Measurements from ENCODE around the gene IL1R2. TPM values are rescaled to one million over a fixed set of nuclear protein-coding genes. Genes with fewer than 3 reads are reported as not detected.

Gene IL1R2, protein sequence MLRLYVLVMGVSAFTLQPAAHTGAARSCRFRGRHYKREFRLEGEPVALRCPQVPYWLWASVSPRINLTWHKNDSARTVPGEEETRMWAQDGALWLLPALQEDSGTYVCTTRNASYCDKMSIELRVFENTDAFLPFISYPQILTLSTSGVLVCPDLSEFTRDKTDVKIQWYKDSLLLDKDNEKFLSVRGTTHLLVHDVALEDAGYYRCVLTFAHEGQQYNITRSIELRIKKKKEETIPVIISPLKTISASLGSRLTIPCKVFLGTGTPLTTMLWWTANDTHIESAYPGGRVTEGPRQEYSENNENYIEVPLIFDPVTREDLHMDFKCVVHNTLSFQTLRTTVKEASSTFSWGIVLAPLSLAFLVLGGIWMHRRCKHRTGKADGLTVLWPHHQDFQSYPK
- not detected for total RNA-seq

DNA sequence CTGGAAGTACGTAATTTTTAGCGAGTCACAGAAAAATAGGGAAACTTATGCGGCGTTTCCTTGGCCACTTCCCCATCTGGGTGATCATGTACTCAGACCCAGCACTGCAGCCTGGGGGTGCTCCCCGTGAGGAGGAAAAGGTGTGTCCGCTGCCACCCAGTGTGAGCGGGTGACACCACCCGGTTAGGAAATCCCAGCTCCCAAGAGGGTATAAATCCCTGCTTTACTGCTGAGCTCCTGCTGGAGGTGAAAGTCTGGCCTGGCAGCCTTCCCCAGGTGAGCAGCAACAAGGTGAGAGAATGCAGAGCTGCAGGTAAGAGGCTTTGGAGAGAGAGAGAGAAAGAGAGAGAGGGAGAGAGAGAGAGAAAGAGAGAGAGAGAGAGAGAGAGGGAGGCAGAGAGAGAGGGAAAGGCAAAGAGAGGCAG, at the start of gene IL1R2:
TSS of gene IL1R2 (plus strand) at position 240 of the 425 bp plus-strand sequence. CDS start 16,616 bp downstream, outside the sequence.
- DNase-seq (ENCODE audit: low read depth in 2 of 3, low spot score in 2 of 3), result peak in 1 of 3 donors; percentile 48

DNA sequence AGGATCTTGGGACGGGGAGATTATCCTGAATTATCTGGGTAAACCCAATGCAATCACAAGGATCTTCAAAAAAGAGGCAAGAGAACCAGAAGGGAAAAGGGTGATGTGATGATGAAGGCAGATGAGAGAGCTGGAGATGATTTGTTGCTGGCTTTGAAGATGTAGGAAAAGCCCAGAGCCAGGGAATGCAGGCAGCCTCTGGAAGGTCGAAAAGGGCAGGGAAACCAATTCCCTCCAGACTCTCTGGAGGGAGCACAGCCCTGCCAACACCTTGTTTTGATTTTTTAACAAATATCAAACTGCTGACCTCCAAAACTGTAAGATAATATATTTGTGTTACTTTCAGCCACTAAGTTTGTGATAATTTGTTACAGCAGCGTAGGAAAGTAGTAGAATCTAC, 48.9 kb upstream of the IL1R2 start:
- DNase-seq (ENCODE audit: low read depth in 2 of 3, low spot score in 2 of 3), result no peak

DNA sequence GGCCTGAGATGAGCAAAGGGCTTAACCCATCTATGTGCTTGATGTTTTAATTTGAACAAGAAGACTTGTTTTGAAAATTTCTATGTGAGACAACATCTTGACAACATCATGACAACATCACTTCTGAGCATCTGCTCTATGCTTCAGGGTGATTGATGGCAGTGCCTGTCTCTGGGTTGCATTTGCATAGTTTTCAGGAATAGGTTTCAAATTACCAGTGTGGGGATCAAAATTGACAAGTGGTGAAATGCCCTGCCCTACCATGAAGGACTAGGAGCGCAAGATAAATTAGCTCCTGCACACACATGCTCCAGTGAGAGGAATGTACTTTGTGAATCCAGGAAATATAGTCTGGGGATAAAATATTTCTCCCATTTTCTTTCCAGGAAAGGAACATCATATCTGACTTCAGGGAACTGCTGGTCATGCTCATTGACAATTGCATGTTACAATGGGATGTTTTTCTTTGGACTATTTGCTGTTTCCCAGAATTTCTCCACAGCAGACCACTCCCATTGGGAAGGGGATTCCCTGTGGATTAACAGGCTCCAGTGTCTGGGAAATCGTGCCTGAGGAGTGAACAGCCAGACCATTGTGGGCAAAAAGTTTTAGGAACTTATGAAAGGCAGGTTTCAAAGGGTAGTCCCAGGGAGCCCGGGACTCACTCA, 45.3 kb upstream of the IL1R2 start:
- no peak for DNase-seq (ENCODE audit: low read depth in 2 of 3, low spot score in 2 of 3)

DNA sequence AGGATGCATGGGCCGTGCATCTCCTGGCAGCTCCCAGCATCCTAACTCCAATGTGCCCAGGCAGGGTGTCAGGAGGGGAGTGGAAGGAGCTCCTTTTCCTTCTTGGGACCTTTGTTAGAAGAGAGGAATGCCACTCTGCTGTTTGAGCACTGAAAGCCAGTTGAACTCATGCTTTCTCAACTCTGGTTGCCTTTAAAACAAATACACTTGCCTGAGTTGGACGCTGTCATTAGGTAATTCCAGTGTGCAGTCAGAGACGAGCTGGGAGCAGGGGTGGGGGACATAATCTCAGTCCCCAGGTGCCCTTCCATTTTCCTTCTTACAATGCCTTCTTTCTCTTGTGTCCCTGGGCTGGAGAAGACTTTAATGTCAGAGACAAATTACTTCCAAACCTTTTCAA, 44.4 kb upstream of the IL1R2 start:
- no peak for DNase-seq (ENCODE audit: low read depth in 2 of 3, low spot score in 2 of 3)

DNA sequence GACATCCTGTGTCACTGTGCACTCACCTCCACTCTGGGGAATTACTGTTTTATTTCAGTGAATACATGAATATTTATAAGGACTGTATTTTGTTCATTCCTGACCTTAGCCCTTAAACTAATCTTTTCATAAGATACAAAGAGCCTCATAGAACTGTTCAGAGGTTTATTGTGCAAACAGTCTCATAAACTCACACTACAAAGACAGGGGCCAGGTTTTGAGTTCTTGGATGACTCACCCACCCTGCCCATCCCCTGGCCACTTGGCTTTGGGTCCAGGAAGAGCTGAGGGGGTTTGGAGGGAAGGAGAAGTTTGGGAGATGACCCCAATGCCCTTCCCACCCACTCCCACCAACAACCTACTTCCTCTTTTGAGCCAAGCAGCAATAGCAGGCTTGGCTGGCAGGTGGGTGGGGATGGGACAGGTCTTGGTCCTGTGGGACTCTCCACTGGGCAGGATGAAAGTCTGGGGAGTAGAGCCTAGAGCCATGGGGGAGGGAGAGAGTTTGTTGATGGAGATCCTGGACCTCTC, 43.1 kb upstream of the IL1R2 start:
- DNase-seq (ENCODE audit: low read depth in 2 of 3, low spot score in 2 of 3), result no peak

DNA sequence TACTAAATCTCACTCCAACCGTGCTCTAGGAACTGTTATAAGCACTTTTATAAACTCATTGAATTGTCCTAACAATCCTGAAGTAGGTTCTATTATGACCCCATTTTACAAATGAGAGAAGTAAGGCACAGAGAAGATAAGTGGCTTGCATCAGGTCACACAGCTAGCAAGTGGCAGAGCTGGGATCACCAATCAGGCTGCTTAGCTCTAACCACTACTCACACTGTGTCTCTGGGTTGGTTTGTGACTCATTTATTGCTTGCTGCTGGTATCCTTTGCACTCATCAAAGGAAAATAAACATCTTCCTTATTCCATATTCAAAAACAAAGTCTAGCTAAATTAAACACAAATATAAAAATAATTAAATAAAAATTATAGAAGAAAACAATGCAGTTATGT, 42.5 kb upstream of the IL1R2 start:
- no peak for DNase-seq (ENCODE audit: low read depth in 2 of 3, low spot score in 2 of 3)

DNA sequence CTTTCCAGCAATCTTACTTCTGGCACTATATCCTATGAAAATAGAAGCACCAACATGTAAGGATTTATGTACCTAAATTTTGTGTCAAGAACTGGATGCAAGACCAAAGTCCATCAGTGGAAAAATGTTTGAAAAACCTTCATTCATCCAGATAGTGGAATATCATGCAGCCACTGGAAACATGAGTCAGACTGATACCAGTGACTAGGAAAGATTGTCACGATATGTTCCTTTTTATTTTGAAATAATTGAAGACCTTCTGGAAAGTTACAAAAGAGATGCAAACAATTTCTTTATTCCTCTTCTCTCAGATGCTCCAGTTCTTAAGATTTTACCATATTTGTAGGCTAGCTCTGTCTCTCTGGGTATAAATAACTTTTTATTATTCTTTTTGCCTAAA, 40.5 kb upstream of the IL1R2 start:
- DNase-seq (ENCODE audit: low read depth in 2 of 3, low spot score in 2 of 3), result no peak

DNA sequence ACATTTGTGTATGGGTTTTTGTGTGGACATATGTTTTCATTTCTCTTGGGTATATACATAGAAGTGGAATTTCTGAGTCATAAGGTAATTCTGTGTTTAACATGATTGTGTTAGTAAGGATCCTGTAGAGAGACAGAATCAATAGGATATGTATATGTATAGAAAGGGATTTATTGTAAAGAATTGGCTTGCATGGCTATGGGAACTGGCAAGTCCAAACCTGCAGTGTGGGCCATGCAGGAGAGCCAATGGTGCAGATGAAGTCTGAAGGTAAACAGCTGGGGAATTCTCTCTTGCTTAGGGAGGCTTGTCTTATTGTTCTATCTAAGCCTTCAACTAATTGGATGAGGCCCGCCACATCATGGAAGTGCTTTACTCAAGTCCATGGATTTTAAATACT, 39.2 kb upstream of the IL1R2 start:
- no peak for DNase-seq (ENCODE audit: low read depth in 2 of 3, low spot score in 2 of 3)

DNA sequence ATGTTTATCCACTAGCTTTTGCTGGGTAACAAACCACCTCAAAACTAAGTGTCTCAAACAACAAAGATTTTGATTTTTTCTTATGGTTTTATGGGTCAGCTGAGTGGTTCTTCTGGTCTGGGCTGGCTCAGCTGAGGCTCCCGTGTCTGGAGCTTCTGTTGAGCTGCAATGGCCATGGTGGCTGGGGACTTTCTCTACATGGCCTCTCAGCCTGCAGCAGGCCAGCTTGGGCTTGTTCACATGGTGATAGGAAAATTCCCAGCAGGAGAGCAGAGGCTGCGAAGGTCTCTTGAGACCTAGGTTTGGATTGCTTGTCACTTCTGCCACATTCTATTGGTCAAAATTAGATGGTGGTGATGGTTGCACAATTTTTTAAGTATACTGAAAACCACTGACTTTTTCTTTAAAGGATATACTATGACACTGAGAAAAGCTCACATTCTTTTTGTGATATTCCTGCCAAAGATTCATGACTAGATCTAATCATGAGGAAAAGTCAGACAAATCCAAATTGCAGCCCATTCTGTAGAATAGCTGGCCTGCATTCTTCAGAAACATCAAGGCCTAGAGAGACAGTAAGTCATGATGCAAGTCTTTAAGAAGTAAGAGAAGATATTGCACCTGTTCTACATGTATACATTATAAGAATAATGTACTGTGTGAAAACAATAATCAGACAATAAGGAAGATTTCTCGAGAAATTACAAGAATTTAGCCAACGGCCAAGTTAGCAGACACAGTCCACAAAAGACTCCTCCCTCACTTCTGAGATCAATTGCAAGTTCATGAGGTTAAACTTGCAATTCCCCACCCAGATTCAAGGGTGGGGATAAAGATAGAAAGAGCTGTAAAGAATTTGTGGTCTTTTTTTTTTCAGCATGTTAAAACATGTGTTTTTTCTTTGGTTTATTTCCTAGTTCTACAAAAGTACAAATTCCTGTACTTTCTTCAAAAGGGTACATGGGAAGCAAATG, 35.0 kb upstream of the IL1R2 start:
- DNase-seq (ENCODE audit: low read depth in 2 of 3, low spot score in 2 of 3), result no peak

DNA sequence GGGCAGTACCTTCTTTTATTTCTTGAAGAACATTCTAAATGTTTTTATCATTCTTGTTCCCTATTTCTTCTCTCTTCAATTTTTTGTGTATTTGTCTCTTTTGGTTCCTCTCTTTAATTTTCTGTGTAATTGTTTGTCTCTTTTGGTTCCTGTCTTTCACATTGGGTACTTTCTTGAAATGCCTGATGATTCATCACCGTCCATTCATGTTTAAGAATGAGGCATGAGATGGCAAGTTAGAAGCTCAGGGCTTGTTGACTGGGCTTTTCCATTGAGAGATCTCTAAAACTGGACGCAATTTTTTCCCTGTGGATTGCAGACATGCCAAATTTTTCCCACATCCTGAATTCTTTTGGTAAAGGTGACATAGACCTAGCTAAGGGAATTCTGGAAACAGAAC, 33.7 kb upstream of the IL1R2 start:
- no peak for DNase-seq (ENCODE audit: low read depth in 2 of 3, low spot score in 2 of 3)

DNA sequence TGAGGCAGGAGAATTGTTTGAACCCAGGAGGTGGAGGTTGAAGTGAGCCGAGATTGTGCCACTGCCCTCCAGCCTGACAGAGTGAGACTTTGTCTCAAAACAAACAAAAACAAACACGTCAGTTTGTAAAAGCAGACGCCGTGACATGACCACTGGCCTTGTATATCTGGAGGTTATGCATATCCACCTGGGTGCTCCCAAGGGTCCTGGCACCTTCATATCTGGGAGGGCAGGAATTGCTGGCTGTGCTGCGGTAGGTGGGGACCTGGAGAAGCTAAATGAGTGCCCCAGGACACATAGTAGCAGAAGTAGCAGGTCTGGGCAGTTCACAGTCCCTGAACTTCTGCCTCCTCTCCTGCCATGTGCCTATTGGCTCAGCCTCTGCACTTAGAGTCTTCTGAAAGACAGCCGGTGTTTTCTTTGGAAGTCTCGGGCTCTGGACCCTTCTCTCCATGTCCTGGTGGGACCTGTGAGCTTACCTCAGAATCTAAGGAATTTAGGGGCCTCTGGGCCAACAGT, 30.9 kb upstream of the IL1R2 start:
- no peak for DNase-seq (ENCODE audit: low read depth in 2 of 3, low spot score in 2 of 3)

DNA sequence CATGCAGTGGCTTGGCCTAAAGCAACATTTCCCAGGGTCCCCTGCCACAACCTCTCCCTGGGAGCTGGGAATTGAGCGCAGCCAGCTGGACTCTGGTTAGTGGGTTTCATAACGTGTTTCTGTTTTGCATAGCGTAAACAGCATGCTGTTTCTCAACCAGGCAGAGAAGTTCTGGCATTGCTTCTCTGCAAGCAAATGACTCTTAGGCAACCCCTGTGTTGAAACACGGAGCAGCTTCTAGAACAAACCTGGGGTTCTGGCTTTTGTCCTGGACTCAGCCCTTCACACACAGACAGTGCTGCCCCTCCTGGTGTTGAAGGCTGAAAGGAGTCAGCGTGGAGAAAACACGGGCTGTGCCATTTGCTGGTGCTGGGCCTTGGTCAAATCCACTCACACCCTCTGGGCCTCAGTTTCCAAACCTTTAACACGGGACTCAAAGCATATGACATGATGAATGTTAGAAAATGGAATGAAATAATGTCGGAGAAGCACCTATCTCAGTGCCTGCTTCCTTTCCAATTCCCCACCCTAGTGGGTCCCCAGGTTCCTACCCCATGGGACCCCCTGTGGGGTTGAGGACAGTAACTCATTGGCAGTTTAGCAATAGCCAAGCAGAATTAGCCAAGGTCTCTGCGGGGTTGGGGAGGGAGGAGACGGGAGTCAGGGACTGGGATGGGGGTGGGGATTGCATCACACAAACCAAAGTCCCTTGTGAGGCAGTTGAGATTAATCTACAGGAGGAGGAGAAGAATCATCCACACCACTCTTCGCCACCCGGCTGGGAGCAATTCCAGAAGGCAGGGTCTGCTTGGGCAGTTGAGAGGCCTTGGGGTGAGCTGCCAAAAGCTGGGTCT, 30.2 kb upstream of the IL1R2 start:
- no peak for DNase-seq (ENCODE audit: low read depth in 2 of 3, low spot score in 2 of 3)

DNA sequence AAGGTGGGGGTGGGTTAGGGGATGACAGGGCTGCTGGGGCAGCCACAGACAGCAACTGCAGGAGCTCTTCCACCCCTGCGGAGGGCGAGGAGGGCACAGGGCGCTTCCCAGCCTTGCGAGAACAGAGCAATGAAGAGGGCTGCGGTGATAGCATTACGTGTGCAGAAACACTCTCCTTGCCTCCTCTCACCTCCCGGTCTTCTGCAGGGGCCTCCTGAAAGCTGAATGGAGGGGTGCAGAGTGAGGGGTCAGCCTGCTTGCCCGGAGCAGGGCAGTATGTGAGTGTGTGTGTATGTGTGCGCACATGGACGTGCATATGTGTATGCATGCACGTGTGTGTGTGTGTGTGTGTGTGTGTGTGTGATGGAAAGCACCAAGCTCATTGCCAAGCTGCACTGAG, 29.5 kb upstream of the IL1R2 start:
- no peak for DNase-seq (ENCODE audit: low read depth in 2 of 3, low spot score in 2 of 3)

DNA sequence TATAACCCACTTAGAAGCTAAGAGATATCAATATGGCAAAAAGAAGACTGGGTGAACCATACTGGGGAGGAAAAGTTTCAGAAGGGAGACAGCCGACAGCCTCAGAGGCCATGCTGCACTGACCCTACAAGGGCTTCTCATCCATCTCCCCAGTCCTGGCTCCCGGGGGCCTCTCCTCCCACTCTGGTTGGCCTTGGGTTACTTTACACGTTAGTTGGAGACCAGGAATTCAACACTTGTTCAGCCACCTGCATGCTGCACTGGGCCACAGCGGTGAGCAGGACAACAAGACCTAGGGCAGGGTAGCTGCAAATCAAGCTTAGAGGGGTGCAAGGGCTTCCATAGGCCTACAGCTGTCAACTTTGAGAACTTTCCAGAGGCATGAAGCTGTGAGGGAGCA, 28.6 kb upstream of the IL1R2 start:
- DNase-seq (ENCODE audit: low read depth in 2 of 3, low spot score in 2 of 3), result no peak

DNA sequence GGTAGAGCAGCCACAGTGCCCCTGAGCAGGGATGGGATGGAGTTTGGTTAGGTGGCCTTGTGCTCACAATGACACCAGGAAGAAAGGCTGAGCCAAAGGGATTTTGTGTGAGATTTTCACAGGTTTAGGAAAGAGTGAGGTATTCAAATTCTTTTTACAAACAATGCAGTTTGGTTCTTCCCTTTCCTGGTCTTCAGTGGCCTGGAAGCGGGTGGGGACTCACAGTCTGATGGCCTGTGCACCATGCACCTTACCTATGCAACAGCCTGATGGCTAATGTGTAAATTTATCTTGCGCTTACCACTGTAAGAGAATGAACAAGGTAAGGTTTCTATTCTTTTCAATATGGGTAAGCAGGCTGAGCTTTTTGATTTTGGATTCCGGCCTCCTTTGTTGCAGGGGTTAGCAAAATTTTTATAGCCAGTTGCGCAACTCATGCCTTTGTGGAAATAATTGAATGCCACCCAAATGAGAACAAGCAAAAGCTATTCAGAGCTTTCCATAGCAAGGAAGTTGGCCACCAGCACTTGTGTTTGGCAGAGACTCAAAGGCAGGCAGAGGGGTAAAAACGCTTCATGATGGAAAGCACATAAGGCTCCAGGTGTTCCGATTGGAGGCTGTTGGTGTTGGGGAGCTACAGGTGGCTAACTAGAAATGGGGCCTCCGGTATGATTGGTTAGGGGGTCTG, 23.8 kb upstream of the IL1R2 start:
- no peak for DNase-seq (ENCODE audit: low read depth in 2 of 3, low spot score in 2 of 3)

DNA sequence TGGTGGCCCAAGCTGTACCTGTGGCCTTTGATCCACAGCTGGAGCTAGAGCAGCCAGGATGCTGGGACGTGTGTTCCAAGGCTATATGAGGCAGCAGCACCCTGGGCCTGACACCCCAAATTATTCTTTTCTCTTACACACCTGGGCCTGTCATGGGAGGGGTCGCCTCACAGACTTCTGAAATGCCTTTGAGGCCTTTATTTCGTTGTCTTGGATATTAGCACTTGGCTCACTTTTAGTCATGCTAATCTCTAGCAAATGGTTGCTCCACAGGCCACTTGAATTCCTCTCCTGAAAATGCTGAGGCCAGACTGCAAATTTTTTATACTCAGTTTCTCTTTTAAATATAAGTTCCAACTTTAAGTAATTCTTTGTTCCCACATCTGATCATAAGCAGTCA, 22.0 kb upstream of the IL1R2 start:
- no peak for DNase-seq (ENCODE audit: low read depth in 2 of 3, low spot score in 2 of 3)

DNA sequence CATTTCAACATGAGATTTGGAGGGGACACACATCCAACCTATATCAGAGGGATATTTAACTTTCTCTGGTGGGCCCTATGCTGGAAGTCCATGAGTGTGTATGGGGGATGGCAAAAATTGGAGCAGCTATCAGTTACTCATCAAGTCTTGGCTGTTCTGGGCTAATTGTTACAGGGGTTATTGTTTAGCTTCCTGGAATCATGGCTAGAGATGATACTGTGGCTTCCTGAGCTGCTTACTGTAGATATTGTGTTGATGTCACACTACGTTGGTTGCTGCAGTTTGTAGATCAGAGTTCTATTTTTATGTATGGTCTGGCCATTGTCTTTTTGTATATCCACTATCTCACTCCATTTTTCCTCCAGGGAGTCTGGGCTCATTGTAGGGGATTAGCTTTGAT, 20.9 kb upstream of the IL1R2 start:
- no peak for DNase-seq (ENCODE audit: low read depth in 2 of 3, low spot score in 2 of 3)

DNA sequence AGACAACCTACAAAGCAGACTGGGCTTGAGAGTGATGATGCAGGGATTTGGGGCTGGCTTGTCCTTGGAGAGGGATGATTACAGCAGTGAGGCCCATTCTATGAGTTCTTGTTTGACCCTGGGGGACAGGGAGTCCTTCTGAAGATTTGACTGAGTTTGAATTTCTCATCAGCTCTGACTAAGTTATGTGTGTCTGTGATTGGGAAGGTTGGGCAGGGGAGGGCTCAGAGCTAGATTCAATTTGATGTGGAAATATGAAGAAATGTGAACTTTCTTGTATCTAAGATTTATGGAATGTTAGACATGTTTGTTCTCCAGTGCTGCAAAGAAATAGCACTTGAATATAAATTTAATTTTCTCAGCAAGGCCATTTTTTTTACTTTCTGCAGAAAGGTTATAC, 19.9 kb upstream of the IL1R2 start:
- no peak for DNase-seq (ENCODE audit: low read depth in 2 of 3, low spot score in 2 of 3)

Data from hematopoietic multipotent progenitor cell (in vitro differentiated cells).